NAMALWA (cell line): ENCODE data around the gene ITGB1.

ENCODE experiments used
- DNase-seq: peaks from one replicate; pipeline ENCODE4 v3.0.0-alpha.2; 2015; ENCODE audit warnings: low spot score

The ITGB1 gene

GRCh38 chr10:32888161-32888927 lies 69.7 kb downstream of the ITGB1 start:
- DNase-seq, result no peak

GRCh38 chr10:32887481-32887880 lies 70.5 kb downstream of the ITGB1 start:
- no peak for DNase-seq

- no peak for DNase-seq
These were observed 76.0 kb downstream of the ITGB1 start for GRCh38 chr10:32882076-32882475.

- DNase-seq, result no peak
These were observed 79.4 kb downstream of the ITGB1 start for GRCh38 chr10:32878646-32879045.

- no peak for DNase-seq
These were observed 80.1 kb downstream of the ITGB1 start for GRCh38 chr10:32877915-32878314.

- no peak for DNase-seq
These were observed 92.9 kb downstream of the ITGB1 start for GRCh38 chr10:32865170-32865569.

- no peak for DNase-seq
These were observed 103.6 kb downstream of the ITGB1 start for GRCh38 chr10:32854435-32854834.

- no peak for DNase-seq
These were observed 106.7 kb downstream of the ITGB1 start for GRCh38 chr10:32851301-32851700.
